ACC112 (cell line): ENCODE data around the gene NTNG1.
"Not testable (repeated sequence)": the region's sequence is repeated elsewhere in the genome, so short reads cannot be mapped to it uniquely, and the experiment has no call there.

Source experiments
- H2AFZ ChIP-seq: fragments of 200-600 bp; sonication (generic); one replicate; pipeline ENCODE4 v1.6.0; 2017; ENCODE audit warnings: antibody characterized with exemption, low read length; ENCODE audit not compliant: unreplicated experiment
- H3K27ac ChIP-seq: fragments of 200-600 bp; sonication (generic); 2 replicates; pipeline ENCODE4 v1.5.1; 2014; ENCODE audit warnings: low read depth, mild to moderate bottlenecking, antibody characterized with exemption, low read length, moderate library complexity
- H3K27me3 ChIP-seq: fragments of 200-600 bp; sonication (generic); 2 replicates; pipeline ENCODE4 v1.6.1; 2014; ENCODE audit warnings: mild to moderate bottlenecking, antibody characterized with exemption, low read length, moderate library complexity, mixed read lengths; ENCODE audit not compliant: insufficient read depth
- H3K36me3 ChIP-seq: fragments of 200-600 bp; sonication (generic); 2 replicates; pipeline ENCODE4 v1.6.1; 2016; ENCODE audit warnings: mild to moderate bottlenecking, antibody characterized with exemption, low read length, moderate library complexity, mixed read lengths; ENCODE audit not compliant: insufficient read depth
- H3K4me1 ChIP-seq: fragments of 200-600 bp; sonication (generic); one replicate; pipeline ENCODE4 v1.6.1; 2016; ENCODE audit warnings: low read length, mixed read lengths; ENCODE audit not compliant: insufficient read depth, unreplicated experiment, control insufficient read depth
- H3K4me3 ChIP-seq: fragments of 200-600 bp; sonication (generic); 2 replicates; pipeline ENCODE4 v1.5.1; 2014; ENCODE audit warnings: mild to moderate bottlenecking, low read depth, low read length
- H3K79me2 ChIP-seq: fragments of 200-600 bp; sonication (generic); one replicate; pipeline ENCODE4 v1.6.0; 2016; ENCODE audit warnings: low read length; ENCODE audit not compliant: control insufficient read depth, unreplicated experiment, insufficient read depth

Gene NTNG1

DNA sequence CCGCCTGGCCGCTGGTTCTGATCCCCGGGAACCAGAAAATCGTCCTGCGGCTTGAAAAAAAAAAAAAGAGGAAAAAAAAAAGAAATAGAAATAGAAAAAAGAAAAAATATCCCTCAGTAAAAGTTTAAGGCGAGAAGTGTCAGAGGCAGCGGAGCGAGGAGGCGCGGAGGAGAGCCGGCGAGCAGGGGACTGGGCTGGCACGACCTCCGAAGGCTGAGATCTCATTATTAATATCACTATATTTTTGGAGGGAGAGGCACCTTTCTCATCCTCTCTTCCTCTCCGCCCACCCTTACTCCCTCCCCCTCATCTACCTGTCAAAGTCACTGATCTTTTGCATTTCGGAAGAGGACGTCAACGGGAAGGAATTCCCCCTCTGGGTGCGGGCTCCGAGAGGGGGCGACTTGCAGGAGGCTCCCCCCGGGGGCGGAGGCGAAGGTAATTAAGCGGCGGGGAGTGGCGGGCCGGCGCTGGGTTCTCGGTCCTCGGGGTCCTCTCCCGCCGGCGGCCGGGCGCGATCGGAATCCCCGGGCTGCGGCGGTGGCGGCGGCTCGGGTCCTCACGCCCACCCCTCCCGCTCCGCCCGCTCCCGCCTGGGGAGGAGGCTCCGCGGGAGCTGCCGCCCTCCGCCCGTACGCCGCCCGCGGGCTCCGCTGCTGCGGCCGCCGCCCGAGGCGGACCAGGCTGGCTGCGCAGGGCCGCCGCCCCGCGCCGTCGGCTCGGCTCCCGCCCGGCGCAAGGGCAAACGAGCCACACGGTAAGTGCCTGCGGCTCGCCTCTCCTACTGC is at the start of gene NTNG1:
Gene NTNG1, plus strand, starts transcription at position 337 of the 788 bp plus-strand sequence.
- Histone ChIP-seq H3K4me3 (peak within 1 kb of the TSS; percentile 74), H2AFZ (peak within 1 kb of the TSS; percentile 51), H3K27ac (no peak within 1 kb of the TSS), H3K36me3 (no peaks in the 10 kb centered on the region), H3K79me2 (no peaks in the 10 kb centered on the region), H3K4me1 (no peaks in the 10 kb centered on the region), H3K27me3 (peaks cover 71% of the 10 kb centered on the region)

DNA sequence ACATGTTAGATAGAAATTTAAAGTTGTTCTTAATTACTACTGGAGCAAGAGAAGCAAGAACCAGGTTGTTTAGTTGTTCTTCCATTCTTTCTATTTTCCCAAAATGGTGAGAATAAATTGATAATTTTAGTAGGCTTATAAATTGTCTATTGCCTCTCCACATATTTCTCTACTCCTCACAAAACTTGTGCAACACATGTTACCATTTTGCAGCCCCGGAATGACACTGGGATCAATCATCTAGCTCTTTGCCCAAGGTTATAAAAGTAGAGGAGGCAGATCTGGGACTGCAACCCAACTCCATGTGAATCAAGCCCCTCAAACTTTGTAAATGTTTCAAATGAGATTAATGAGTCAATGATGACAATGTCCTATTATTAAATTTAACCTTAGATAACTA is 49.4 kb upstream of the NTNG1 start:
- Histone ChIP-seq H3K36me3 (no peaks in the 10 kb centered on the region), H2AFZ (no peak overlapping the region), H3K4me1 (no peaks in the 10 kb centered on the region), H3K79me2 (no peaks in the 10 kb centered on the region), H3K27me3 (no peaks in the 10 kb centered on the region; the same call in 1 of the 2 replicates), H3K4me3 (no peak overlapping the region), H3K27ac (no peak overlapping the region)

DNA sequence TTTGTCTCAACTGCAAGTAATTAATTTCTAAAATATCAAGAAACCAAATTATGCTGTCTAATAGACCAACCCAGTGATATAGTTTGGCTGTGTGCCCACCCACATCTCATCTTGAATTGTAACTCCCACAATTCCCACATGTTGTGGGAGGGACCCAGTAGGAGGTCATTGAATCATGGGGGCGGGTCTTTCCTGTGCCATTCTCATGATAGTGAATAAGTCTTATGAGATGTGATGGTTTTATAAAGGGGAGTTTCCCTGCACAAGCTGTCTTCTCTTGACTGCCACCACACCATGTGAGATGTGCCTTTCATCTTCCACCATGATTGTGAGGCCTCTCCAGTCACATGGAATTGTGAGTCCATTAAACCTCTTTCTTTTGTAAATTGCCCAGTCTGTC is 47.4 kb upstream of the NTNG1 start:
- not testable (repeated sequence) for H3K4me1 ChIP-seq, H3K27ac ChIP-seq, H3K27me3 ChIP-seq, H3K79me2 ChIP-seq, H3K36me3 ChIP-seq, H2AFZ ChIP-seq, H3K4me3 ChIP-seq

DNA sequence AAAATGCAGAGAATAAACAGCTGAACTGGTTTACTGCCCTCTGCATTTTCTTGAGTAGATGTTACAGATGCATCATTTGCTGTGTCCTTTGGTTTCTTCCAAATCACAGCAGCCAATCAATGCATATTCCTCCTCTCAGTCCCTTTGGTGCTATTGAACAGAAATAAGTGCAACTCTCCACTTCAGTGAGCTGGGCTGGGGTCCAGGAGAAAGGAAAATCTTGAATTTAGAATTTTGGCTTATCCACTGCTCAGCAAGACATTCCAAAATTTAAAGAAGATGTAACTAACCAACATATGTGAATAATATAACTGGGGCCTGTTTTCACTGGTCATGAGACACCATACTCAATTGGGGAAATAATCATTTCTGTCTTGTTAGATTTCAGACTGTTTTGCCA is 45.2 kb upstream of the NTNG1 start:
- no peaks in the 10 kb centered on the region; the same call in 1 of the 2 replicates for H3K27me3 ChIP-seq
- H3K27ac ChIP-seq, result no peak overlapping the region
- no peaks in the 10 kb centered on the region for H3K36me3 ChIP-seq
- H3K4me3 ChIP-seq, result no peak overlapping the region
- no peaks in the 10 kb centered on the region for H3K79me2 ChIP-seq
- no peaks in the 10 kb centered on the region for H3K4me1 ChIP-seq
- no peak overlapping the region for H2AFZ ChIP-seq

DNA sequence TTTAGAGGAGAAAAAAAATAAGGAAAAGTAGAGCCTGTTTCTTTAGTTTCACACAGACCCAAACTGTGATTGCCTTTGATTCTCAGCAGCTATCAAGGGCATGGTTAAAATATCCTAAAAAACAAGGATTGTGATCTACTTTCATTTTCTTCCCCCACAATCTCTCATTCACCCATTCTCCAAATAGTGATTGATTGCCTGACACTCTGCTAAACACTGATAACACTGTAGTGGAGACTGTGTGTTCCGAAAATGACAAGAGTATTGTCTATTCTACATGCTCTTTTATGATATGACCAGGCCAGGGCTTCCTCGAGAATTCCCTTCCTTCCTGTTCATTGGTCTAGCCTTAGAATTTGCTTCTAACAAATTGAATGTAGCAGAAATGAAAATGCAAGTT is 44.1 kb upstream of the NTNG1 start:
- Histone ChIP-seq H3K4me3 (peak overlapping the region; percentile 46; the same call in 1 of the 2 replicates), H2AFZ (peak overlapping the region; percentile 11), H3K27ac (no peak overlapping the region), H3K4me1 (no peaks in the 10 kb centered on the region), H3K27me3 (no peaks in the 10 kb centered on the region), H3K36me3 (no peaks in the 10 kb centered on the region), H3K79me2 (no peaks in the 10 kb centered on the region)

DNA sequence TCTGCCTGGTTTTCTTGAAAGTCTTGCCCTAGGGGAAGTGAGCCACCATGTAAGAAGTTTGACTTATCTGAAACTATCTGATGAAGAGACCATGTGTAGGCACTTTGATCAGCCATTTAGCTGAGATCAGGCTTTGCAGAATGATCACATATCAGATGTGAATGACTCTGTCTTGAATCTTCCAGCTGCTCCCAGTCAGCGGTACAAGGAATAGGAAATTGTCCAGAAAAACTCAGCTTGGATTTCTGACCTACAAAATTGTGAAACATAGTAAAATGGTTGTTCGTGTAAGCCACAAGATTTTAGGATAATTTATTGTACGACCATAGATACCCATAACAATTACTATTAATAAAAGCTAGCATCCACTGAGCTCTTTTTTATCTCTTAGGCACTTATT is 41.9 kb upstream of the NTNG1 start:
- Histone ChIP-seq H3K27me3 (no peaks in the 10 kb centered on the region), H3K36me3 (no peaks in the 10 kb centered on the region), H3K4me3 (no peak overlapping the region), H3K79me2 (no peaks in the 10 kb centered on the region), H3K4me1 (no peaks in the 10 kb centered on the region), H2AFZ (no peak overlapping the region), H3K27ac (no peak overlapping the region)

DNA sequence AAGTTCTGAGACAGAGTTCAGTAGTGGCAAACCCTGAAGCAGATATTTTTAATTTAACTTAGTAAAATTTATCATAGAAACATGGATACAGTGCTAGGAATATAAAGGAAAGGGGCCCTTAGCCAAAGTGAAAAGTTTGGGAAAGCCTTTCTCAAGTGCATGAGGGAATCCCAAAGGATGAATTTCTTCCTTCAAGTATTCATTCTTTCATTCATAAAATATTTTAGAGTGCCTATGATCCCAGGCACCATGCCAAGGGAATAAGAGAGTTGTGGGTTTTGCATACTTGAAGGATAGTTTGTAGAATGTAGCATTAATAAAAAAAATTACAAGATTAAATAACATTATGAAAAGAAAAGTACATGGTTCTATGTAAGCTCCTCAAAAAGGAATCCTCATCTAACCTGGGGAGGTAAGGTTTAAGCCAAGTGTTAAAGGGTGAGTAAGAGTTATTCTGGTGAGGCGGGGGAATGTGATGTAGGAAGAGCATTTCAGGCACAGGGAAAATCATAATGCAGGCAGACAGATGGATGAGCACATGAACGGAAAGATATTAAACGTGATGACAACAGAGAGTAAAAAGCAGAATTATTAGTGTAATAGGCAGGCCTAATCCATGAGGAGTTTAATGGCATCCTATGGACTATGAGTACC is 40.4 kb upstream of the NTNG1 start:
- Histone ChIP-seq H2AFZ (no peak overlapping the region), H3K4me1 (no peaks in the 10 kb centered on the region), H3K4me3 (no peak overlapping the region), H3K79me2 (no peaks in the 10 kb centered on the region), H3K36me3 (no peaks in the 10 kb centered on the region), H3K27ac (no peak overlapping the region), H3K27me3 (no peaks in the 10 kb centered on the region)

DNA sequence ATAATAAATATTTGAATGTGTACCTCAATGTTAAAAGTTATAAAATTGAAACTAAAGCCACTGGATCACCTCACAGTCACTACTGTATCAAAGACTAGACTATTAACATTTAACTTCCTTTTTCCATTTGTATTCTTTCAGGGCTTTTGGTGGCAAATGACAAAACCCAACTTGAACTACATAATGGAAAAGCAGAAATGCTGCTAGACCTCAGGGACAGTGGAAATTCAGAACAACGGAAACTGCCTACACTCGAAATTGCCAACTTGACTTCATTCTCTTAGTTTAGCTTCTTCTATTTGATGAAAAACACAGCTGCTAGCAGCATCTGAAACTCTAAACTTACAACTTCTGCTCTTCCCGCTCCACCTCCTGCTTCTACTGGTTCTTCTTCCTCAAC is 34.9 kb upstream of the NTNG1 start:
- H3K79me2 ChIP-seq, result no peaks in the 10 kb centered on the region
- no peak overlapping the region for H3K27ac ChIP-seq
- no peaks in the 10 kb centered on the region for H3K36me3 ChIP-seq
- no peaks in the 10 kb centered on the region for H3K27me3 ChIP-seq
- no peak overlapping the region for H3K4me3 ChIP-seq
- H2AFZ ChIP-seq, result no peak overlapping the region
- H3K4me1 ChIP-seq, result no peaks in the 10 kb centered on the region

DNA sequence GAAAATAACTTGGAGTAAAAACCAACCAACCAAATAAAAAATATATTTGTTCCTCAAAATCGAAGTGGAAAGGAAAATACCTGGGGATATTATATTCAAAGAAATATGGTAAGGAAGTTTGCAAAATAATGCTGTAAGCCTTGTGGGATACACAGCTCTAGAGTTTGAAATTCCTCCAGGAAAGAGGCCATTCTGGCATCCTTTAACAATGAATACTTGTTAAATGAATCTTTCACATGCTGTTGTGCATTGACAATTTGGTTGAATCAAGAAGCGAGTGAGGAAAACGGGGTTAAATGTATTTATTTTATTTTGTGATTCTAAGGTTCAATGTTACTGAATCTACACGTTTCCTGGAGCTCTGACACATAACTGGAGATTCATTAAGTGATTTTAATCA is 30.5 kb upstream of the NTNG1 start:
- Histone ChIP-seq H3K79me2 (no peaks in the 10 kb centered on the region), H3K4me1 (no peaks in the 10 kb centered on the region), H3K36me3 (no peaks in the 10 kb centered on the region), H3K4me3 (no peak overlapping the region), H2AFZ (no peak overlapping the region), H3K27me3 (no peaks in the 10 kb centered on the region), H3K27ac (no peak overlapping the region)

DNA sequence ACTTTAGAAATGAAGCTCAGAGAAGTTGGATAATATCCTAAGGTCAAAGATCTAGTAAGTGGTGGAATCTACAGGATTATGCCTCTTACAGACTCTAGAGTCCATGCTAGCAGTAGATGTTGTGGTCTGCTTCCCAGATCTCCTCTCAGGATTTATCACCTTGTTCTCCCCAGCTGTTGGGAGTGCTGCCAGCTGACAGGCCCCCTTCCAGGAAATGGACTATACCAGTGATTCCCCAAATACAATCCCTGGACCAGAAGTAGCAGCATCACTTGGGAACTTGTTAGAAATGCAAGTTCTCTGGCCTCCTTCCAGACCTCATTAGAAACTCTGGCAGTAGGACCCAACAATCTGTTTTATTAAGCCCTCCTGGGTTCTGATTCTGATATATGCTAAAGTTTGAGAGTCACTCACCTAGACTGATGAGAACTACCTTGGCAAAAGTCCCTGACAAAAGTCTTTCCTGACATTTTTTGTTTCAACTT is 24.5 kb upstream of the NTNG1 start:
- Histone ChIP-seq H3K36me3 (no peaks in the 10 kb centered on the region), H3K27me3 (no peaks in the 10 kb centered on the region), H3K4me1 (no peaks in the 10 kb centered on the region), H3K4me3 (no peak overlapping the region), H2AFZ (no peak overlapping the region), H3K79me2 (no peaks in the 10 kb centered on the region), H3K27ac (no peak overlapping the region)

DNA sequence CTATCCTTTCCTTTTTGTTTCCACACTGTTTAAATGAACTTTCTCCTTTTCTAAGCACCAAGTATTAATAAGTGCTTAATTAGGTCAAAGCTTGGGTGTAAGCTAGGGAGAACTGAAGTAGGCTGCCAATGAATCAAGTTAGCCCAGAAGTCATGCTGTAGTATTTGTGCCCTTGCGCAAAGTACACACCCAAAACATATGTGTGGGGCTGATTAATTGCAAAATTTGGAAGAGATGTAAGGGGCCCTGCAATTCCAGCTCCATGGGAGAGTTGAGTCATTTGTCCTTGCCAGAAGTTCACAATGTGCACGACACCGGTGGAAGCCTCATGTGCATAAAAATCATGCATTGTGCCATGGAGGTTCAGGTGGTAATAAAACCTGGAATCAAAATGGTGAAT is 18.6 kb upstream of the NTNG1 start:
- H2AFZ ChIP-seq, result no peak overlapping the region
- H3K4me1 ChIP-seq, result no peaks in the 10 kb centered on the region
- H3K27ac ChIP-seq, result no peak overlapping the region
- no peaks in the 10 kb centered on the region for H3K27me3 ChIP-seq
- H3K36me3 ChIP-seq, result no peaks in the 10 kb centered on the region
- no peak overlapping the region for H3K4me3 ChIP-seq
- H3K79me2 ChIP-seq, result no peaks in the 10 kb centered on the region
